K562 (cell line): ENCODE results near the gene AP1G1. TPM values are rescaled to one million over a fixed set of nuclear protein-coding genes. Genes with fewer than 3 reads are reported as not detected.

ENCODE experiments used
- ASH1L ChIP-seq: fragments of 450-650 bp; IDR thresholded peaks from 2 replicates; pipeline ENCODE4 v1.6.1; 2018; ENCODE audit warnings: borderline replicate concordance, mild to moderate bottlenecking, low read depth; ENCODE audit not compliant: partially characterized antibody
- BRF1 ChIP-seq: IDR thresholded peaks from 3 replicates; pipeline ENCODE4 v1.6.1; 2011; ENCODE audit warnings: borderline replicate concordance, mild to moderate bottlenecking; ENCODE audit not compliant: insufficient read length; ENCODE audit errors: extremely low read depth
- CHD1 ChIP-seq: fragments of 200-600 bp; sonication (generic); IDR thresholded peaks from one replicate; pipeline ENCODE4 v1.6.1; 2012; ENCODE audit warnings: mild to moderate bottlenecking, moderate library complexity, low read length, inconsistent platforms
- CREM ChIP-seq: IDR thresholded peaks from 2 replicates; pipeline ENCODE4 v1.6.1; 2014; ENCODE audit warnings: antibody characterized with exemption, low read depth
- GATAD2B ChIP-seq: fragments of 450-650 bp; IDR thresholded peaks from 2 replicates; pipeline ENCODE4 v1.6.1; 2017; ENCODE audit warnings: mild to moderate bottlenecking, borderline replicate concordance
- MCM3 ChIP-seq: fragments of 450-650 bp; IDR thresholded peaks from 2 replicates; pipeline ENCODE4 v1.6.1; 2016
- NCOR1 ChIP-seq: fragments of 450-650 bp; IDR thresholded peaks from 2 replicates; pipeline ENCODE4 v1.6.1; 2016; ENCODE audit warnings: mild to moderate bottlenecking, moderate library complexity
- PHB2 ChIP-seq: fragments of 450-650 bp; IDR thresholded peaks from 2 replicates; pipeline ENCODE4 v1.6.1; 2017; ENCODE audit warnings: low read depth
- POLR2G ChIP-seq: fragments of 200-400 bp; formaldehyde crosslinking; IDR thresholded peaks from 2 replicates; pipeline ENCODE4 v1.6.1; 2017; ENCODE audit warnings: low read depth, mild to moderate bottlenecking, antibody characterized with exemption, low read length, moderate library complexity
- SREBF2 ChIP-seq: sonication (generic); formaldehyde crosslinking; IDR thresholded peaks from 2 replicates; pipeline ENCODE4 v1.4.0; 2020; ENCODE audit warnings: mild to moderate bottlenecking, missing genetic modification reagents
- ZFP36 ChIP-seq: fragments of 150-350 bp; IDR thresholded peaks from 2 replicates; pipeline ENCODE4 v1.6.1; 2018; ENCODE audit warnings: low read length, low read depth; ENCODE audit not compliant: partially characterized antibody
- ZNF408 ChIP-seq: fragments of 250-450 bp; sonication (Bioruptor Pico); IDR thresholded peaks from 2 replicates; pipeline ENCODE4 v1.4.0; 2020; ENCODE audit warnings: low read depth, mild to moderate bottlenecking, moderate library complexity
- ZNF512 ChIP-seq: IDR thresholded peaks from 2 replicates; pipeline ENCODE4 v1.6.1; 2016; ENCODE audit warnings: missing genetic modification characterization, missing compliant biosample characterization
- polyA plus RNA-seq, 8 experiments: library from polyadenylated mRNA; depleted of rRNA in 4 of 8; stranded (reverse) in 5 of 8; unstranded in 3 of 8; fragments of >200 nt; fragmentation: Nextera tagmentation in 2 of 8; fragmentation: Illumina TruSeq in 1 of 8; extraction: Ambion mirVana in 2 of 8; extraction: Trizol in 1 of 8; gene quantifications; 2 replicates each; pipeline versions ENCODE4 v1.2.1 to v1.2.3, GENCODE V29; 2011 to 2014; ENCODE audit warnings: inconsistent platforms in 1 of 8, missing spikeins in 1 of 8
- total RNA-seq, 7 experiments: library from RNA; depleted of rRNA in 6 of 7; stranded (reverse); fragments of >200 nt in 6 of 7; fragmentation: Illumina TruSeq in 2 of 7; extraction: Trizol in 2 of 7; gene quantifications; 2 replicates each; pipeline versions ENCODE4 v1.2.1 to v1.2.3, GENCODE V29; 2011 to 2021; ENCODE audit warnings: low replicate concordance in 1 of 7
- TF ChIP-seq, protein P1 (sequence below), 2 experiments: fragments of 450-650 bp in 1 of 2; sonication (generic) in 1 of 2; formaldehyde crosslinking in 1 of 2; IDR thresholded peaks; 2 replicates each; pipeline versions ENCODE4 v1.7.1 to v1.9.0; 2016 to 2022; ENCODE audit warnings: inconsistent platforms in 1 of 2, mild to moderate bottlenecking in 1 of 2, missing genetic modification reagents in 1 of 2
- TF ChIP-seq, protein P2 (sequence below): fragments of 450-650 bp; conservative IDR thresholded peaks from 2 replicates; pipeline ENCODE4 v1.6.1; 2016; ENCODE audit warnings: missing genetic modification characterization, low read depth, mild to moderate bottlenecking, control low read depth, missing compliant biosample characterization

The AP1G1 gene
- total and polyA plus RNA-seq, 9 of the 15 experiments (the other 6 are each of a cell fraction or from before 2014, with no cell fraction given), result 7.0 to 59.2 (median 42.0) TPM

- TF ChIP-seq ZFP36 (no peak), ZNF512 (tag) (no peak), MCM3 (no peak), GATAD2B (no peak), POLR2G (peak; percentile 97), ASH1L (peak; percentile 74), PHB2 (peak; percentile 61; the same call in 1 of the 2 replicates), ZNF408 (CRISPR knock-in tag) (no peak), BRF1 (no peak), CREM (peak; percentile 99), CHD1 (no peak), NCOR1 (0 out of 2 replicates have a peak, but pooled peaks have one; percentile 24), SREBF2 (CRISPR knock-in tag) (no peak)
- TF ChIP-seq, protein P1, sequence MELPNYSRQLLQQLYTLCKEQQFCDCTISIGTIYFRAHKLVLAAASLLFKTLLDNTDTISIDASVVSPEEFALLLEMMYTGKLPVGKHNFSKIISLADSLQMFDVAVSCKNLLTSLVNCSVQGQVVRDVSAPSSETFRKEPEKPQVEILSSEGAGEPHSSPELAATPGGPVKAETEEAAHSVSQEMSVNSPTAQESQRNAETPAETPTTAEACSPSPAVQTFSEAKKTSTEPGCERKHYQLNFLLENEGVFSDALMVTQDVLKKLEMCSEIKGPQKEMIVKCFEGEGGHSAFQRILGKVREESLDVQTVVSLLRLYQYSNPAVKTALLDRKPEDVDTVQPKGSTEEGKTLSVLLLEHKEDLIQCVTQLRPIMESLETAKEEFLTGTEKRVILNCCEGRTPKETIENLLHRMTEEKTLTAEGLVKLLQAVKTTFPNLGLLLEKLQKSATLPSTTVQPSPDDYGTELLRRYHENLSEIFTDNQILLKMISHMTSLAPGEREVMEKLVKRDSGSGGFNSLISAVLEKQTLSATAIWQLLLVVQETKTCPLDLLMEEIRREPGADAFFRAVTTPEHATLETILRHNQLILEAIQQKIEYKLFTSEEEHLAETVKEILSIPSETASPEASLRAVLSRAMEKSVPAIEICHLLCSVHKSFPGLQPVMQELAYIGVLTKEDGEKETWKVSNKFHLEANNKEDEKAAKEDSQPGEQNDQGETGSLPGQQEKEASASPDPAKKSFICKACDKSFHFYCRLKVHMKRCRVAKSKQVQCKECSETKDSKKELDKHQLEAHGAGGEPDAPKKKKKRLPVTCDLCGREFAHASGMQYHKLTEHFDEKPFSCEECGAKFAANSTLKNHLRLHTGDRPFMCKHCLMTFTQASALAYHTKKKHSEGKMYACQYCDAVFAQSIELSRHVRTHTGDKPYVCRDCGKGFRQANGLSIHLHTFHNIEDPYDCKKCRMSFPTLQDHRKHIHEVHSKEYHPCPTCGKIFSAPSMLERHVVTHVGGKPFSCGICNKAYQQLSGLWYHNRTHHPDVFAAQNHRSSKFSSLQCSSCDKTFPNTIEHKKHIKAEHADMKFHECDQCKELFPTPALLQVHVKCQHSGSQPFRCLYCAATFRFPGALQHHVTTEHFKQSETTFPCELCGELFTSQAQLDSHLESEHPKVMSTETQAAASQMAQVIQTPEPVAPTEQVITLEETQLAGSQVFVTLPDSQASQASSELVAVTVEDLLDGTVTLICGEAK (IDR thresholded peaks at IDR 0.05), result peak; percentile 82; the same call in 1 of the 2 replicates
- TF ChIP-seq, protein P1 (CRISPR knock-in tag; IDR thresholded peaks at IDR 0.05), result no peak
- TF ChIP-seq, protein P2, sequence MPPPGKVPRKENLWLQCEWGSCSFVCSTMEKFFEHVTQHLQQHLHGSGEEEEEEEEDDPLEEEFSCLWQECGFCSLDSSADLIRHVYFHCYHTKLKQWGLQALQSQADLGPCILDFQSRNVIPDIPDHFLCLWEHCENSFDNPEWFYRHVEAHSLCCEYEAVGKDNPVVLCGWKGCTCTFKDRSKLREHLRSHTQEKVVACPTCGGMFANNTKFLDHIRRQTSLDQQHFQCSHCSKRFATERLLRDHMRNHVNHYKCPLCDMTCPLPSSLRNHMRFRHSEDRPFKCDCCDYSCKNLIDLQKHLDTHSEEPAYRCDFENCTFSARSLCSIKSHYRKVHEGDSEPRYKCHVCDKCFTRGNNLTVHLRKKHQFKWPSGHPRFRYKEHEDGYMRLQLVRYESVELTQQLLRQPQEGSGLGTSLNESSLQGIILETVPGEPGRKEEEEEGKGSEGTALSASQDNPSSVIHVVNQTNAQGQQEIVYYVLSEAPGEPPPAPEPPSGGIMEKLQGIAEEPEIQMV (tag), result peak; percentile 91
These were observed at the start of gene AP1G1 (continued) for GRCh38 chr16:71808593-71809459.
